HG03432 (cell line): ENCODE data around the gene ZNF525.
"Not testable (repeated sequence)": the region's sequence is repeated elsewhere in the genome, so short reads cannot be mapped to it uniquely, and the experiment has no call there.

Experiments used
- ATAC-seq: cut with Tn5 transposase; IDR thresholded peaks from one replicate; pipeline ENCODE4 v1.9.1; 2021; ENCODE audit warnings: mild to moderate bottlenecking, moderate library complexity; ENCODE audit not compliant: unreplicated experiment

Gene ZNF525

GRCh38 chr19:53394974-53395839 is 29.7 kb downstream of the ZNF525 start, which contains the start of gene ZNF765:
TSS of gene ZNF765 (plus strand) at chr19:53395149. CDS start at chr19:53398016, 2,867 bp downstream.
- ATAC-seq, result peak; percentile 89

GRCh38 chr19:53395840-53396524 is 30.5 kb downstream of the ZNF525 start:
- not testable (repeated sequence) for ATAC-seq

- no peak for ATAC-seq
Measured at GRCh38 chr19:53396525-53396868, 31.0 kb downstream of the ZNF525 start.

GRCh38 chr19:53397918-53398317 is 32.4 kb downstream of the ZNF525 start:
- not testable (repeated sequence) for ATAC-seq

- ATAC-seq, result no peak
Measured at GRCh38 chr19:53409505-53410204, 44.1 kb downstream of the ZNF525 start.

- not testable (repeated sequence) for ATAC-seq
Measured at GRCh38 chr19:53420520-53421315, 55.2 kb downstream of the ZNF525 start.

- no peak for ATAC-seq
Measured at GRCh38 chr19:53422551-53422950, 57.0 kb downstream of the ZNF525 start.

- not testable (repeated sequence) for ATAC-seq
Measured at GRCh38 chr19:53423074-53423473, 57.6 kb downstream of the ZNF525 start.

GRCh38 chr19:53423680-53424079 is 58.2 kb downstream of the ZNF525 start:
- ATAC-seq, result not testable (repeated sequence)

- ATAC-seq, result no peak
Measured at GRCh38 chr19:53424968-53425597, 59.6 kb downstream of the ZNF525 start.

GRCh38 chr19:53431399-53432087 is 66.0 kb downstream of the ZNF525 start, which contains the start of gene ZNF761:
TSS of gene ZNF761 (plus strand) at chr19:53431984. CDS start at chr19:53447269, 15,285 bp downstream.
- peak; percentile 97 for ATAC-seq

GRCh38 chr19:53432088-53432661 is 66.7 kb downstream of the ZNF525 start:
- ATAC-seq, result peak; percentile 30
